MM.1S (cell line): Measurements from ENCODE around the gene DIPK1C.

ENCODE experiments used
- CTCF ChIP-seq: fragments of 300-600 bp; sonication (generic); IDR thresholded peaks from 2 replicates; pipeline ENCODE4 v1.5.1; 2016; ENCODE audit warnings: antibody characterized with exemption, low read length, mixed read lengths
- EZH2 ChIP-seq: fragments of 300-600 bp; sonication (generic); optimal IDR thresholded peaks from 2 replicates; pipeline ENCODE3; 2017; ENCODE audit warnings: low read depth, mild to moderate bottlenecking, antibody characterized with exemption, low read length, mixed read lengths
- EZH2phosphoT487 ChIP-seq: fragments of 300-600 bp; sonication (generic); IDR thresholded peaks from 2 replicates; pipeline ENCODE4 v1.6.1; 2018; ENCODE audit warnings: antibody characterized with exemption, low read length

DNA sequence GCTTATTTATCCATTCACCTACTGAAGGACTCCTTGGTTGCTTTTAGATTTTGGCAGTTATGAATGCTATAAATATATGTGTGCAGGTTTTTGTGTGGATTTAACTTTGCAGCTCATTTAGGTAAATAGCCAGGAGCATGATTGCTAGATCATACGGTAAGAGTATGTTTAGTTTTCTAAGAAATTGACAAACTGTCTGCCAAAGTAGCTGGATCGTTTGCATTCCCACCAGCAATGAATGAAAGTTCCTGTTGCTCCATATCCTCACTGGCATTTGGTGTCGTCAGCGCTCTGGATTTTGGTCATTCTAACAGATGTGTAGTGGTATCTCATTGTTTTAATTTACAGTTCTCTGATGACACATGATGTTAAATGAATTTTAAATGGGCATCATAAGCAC lies 8.7 kb upstream of the DIPK1C start:
- TF ChIP-seq CTCF, result no peak
- TF ChIP-seq EZH2, result no peak
- TF ChIP-seq EZH2phosphoT487, result no peak
